NCI-H460 (cell line): ENCODE measurements around the gene SLC41A3. TPM values are rescaled to one million over a fixed set of nuclear protein-coding genes. Genes with fewer than 3 reads are reported as not detected.

Experiments
- DNase-seq: peaks from one replicate; pipeline ENCODE4 v3.0.0-alpha.2; 2016; ENCODE audit warnings: low read depth; ENCODE audit errors: extremely low read depth
- total RNA-seq: library from RNA; depleted of rRNA; stranded (reverse); fragments of >200 nt; shearing (Covaris generic); gene quantifications from 2 replicates; pipeline ENCODE4 v1.2.3, GENCODE V29; 2014

SLC41A3 gene
- total RNA-seq, 1 experiment from 2014 or later = 27.8 TPM

- DNase-seq = no peak
Measured at GRCh38 chr3:126033051-126033745, 50.7 kb downstream of the SLC41A3 start.

- no peak for DNase-seq
Measured at GRCh38 chr3:126031981-126032471, 51.9 kb downstream of the SLC41A3 start.

DNA sequence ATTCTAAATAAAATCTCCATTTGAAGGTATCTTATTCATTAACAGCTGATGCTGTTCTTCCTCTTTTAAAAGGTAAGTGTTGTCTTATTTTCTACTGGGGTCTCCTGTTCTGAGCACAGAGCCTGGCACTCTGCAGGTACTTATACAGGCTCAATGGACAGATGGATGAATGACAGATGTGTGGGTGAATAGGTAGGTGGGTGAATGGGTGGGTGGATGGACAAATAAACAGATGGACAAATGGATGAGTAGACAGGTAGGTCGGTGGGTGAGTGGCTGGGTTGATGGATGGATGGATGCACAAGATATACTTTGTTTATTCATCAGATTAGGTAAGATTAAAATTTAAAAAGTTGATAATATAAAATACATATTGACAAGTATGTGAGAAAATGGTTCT, 53.5 kb downstream of the SLC41A3 start:
- no peak for DNase-seq

DNA sequence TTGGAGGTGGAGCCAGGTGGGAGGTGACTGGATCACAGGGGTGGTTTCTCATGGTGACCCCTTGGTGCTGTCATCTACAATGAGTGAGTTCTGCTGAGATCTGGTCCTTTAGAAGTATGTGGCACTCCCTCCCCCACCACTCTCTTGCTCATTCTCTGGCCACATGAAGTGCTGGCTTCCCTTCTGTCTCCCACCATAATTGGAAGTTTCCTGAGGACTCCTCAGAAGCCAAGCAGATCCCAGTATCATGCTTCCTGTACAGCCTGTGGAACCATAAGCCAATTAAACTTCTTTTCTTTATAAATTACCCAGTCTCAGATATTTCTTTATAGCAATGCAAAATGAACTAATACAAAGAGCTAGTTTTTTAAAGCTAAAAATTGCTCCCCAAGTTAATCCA, 54.7 kb downstream of the SLC41A3 start:
- no peak for DNase-seq

GRCh38 chr3:126028096-126028495, 55.8 kb downstream of the SLC41A3 start:
- no peak for DNase-seq

DNA sequence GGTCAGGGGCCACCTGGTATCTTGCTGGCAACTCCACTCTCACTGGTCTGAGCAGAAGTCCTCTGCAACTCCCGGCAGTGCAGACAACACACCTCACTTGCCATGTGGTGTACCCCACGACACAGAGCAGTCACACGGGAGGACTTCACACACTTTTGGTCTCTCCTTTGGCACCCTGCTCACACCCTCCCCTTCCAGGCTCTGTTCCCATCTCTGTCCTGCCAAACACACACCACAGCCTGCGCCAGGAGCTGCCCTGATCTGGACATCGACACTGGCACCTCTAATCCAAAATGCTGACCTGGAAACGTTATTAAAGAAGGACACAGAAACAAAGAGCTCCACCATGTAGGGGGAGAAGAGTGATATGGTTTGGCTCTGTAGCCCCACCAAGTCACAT, 57.2 kb downstream of the SLC41A3 start:
- DNase-seq = no peak

- DNase-seq = no peak
Measured at GRCh38 chr3:126026277-126026751, 57.6 kb downstream of the SLC41A3 start.

GRCh38 chr3:126025862-126026261, 58.1 kb downstream of the SLC41A3 start:
- DNase-seq = no peak

GRCh38 chr3:126025116-126025729, 58.7 kb downstream of the SLC41A3 start:
- no peak for DNase-seq

DNA sequence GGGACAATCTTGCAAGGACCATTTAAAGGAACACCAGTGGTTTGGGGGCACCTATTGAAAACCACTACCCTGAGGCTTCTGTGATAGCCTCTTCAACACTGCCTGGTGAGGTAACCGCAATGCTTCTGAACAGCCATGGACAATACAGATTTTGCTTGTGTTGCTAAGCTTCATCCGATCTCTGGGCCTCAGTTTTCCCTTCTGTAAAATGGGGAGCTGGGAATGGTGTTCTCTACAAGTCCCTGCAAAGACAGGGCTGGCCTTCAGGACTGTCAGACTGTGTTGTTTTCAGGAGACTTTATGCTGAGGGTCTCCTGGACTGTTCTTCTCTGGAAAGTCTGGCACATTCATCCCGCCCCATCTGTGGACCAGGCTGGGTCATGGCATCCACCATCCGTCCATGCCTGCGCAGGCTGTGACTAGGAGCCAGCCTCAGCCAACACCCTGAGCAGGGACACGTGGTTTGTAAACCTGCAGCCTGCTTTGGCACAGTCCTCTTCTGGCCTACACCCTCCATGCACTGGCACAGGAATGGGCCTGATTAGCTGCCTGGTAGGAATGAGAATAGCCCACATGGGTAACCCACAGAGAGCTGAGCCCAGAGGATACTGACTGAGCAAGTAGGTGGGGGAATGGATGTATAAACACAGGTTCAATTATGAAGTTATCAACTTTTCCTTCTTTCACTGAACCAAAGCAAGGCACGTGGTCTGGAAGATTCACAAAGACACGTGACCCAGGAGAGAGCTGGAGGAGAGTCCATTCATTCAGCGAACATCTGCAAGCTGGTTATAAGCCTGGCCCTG, 59.7 kb downstream of the SLC41A3 start:
- DNase-seq = no peak

- no peak for DNase-seq
Measured at GRCh38 chr3:126023390-126023789, 60.5 kb downstream of the SLC41A3 start.

DNA sequence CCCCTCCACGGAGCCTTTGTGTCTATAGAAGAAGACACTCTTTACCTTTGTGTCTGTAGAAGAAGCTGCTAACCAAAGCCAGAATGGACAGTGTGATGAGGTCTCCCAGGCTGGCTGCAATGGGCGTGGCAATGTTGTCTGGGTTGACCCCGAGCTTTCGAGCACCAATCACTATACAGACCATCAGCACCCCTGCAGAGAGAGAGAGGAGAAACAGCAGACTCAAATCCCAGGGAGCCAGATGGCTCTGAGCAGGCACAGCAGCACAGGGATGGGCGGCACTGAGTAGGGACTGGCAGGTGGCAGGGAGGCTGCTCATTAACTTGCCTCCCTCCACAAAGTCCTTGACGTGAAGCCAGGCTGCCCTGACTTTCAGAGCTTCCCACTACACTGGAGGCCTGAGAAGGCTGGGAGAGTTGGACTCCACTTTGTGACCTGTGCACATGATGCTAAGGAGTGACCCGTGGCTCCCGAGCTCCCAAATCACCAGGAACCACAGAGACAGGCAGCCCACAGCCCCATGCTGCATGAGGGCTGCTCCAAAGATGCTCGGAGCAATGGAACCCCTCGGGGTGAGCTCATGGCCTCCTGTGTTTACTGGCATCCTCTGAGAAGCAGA, 61.1 kb downstream of the SLC41A3 start:
- DNase-seq = no peak

DNA sequence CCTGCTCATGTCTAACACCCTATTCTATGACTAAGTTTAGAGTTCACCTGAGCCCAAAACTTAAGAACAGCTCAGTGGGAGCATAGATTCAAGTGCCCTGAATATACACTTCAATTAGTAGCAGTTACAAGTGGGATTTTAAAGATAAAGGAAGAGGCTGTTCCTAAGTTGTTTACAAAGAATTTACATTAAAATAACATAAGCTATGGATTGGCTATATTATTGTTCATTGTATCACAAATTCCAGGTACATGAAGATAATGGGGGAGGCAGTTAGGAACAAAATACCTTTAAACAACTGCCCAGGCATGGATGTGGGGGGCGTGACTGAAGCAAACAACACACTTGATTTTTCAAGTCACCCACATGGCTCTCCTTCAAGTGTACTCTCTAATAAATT, 62.2 kb downstream of the SLC41A3 start:
- no peak for DNase-seq

DNA sequence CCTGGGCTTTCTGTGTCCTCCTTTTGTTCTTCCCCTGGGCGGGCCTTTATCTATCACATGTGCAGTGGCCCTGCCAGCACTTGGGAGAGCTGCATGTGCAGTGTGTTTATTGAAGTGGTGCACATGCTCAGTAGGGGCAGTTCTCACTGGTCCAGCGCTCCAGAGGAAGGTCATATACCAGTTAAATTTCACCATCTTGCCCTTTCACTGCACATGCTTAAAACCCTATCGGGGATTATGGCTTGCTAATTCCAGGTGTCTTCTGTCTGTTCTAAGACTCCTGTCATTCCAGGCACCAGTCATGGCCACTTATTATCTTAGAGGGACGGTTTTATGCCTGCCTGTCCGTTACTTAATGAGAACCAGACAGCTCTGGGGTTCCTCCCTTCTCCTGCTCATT, 62.7 kb downstream of the SLC41A3 start:
- no peak for DNase-seq

DNA sequence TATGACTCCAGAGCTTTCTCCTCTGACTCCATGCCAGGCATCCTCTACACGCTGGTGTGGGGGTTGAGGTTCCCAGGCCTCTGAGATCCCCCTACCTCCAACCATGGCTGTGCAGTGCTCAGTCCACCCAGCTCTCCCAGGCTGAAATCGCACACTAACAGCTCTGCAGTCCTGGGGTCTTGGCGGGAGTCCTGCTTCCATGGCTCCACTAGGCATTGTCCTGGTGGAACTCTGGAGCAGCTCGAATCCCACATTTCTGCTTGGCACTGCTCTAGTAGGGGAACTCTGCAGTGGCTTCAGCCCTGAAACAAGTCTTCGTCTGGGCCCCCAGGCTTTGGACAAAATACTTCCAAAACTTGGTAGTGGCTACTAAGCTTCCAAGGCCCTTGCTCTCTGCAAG, 64.2 kb downstream of the SLC41A3 start:
- no peak for DNase-seq

- DNase-seq = no peak
Measured at GRCh38 chr3:126018995-126019394, 64.9 kb downstream of the SLC41A3 start.

DNA sequence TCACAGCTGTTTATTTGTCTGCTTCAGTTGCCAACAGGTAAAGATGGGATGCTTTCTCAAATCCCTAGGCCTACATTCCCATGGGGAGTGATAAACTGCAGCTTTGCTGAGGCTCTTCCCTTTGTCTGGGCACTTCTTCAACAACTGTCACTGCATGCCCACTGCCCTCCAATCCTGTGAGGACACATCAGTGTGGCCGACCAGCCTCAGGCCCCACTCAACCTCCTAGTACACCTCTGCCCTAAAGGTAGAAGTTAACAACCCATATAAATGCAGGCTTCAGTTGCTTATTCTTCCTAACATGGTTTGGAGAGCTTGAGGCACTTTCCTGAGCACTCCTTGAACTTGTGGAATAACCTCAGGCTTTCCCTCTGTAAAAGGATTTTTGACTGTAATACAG, 65.4 kb downstream of the SLC41A3 start:
- DNase-seq = no peak

DNA sequence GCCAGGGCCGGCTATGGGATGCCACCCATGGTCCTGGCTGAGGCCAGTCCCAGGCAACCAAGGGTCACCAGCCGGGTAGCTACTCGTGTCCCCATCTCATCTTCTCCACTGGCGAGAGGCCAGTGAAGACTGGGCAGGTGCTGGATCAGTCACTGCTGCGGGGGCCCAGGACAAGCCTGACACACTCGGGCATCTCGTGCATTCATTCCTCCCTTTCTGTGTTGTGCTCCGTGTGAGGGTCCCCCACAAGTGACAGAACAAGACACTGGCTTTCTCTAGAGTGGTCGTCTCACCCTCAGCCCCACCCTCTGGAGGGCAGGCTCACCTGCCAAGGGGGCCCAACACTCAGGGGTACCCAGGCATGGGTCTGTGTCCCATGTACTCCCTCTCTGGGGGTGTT, 66.6 kb downstream of the SLC41A3 start:
- no peak for DNase-seq

DNA sequence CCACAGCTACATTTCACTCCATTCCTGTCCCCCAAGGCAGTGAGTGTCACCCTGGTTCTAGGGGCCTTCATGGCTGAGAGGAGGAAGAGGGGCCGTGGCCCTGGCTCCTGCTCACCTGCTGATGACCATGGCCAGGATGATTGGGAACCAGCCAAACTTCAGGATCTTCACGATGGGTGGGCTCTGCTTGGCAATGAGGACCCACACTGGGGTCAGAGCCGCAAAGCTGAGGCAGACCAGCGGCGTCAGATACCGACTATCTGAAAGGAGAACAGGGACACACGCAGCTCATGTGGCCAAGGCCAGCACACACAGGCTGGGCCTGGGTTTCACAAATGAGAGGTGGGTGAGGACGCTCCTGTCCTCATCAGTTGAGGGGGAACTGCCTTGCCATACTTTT, 67.3 kb downstream of the SLC41A3 start:
- no peak for DNase-seq

- DNase-seq = no peak
Measured at GRCh38 chr3:126015075-126015474, 68.8 kb downstream of the SLC41A3 start.

- no peak for DNase-seq
Measured at GRCh38 chr3:126014252-126014651, 69.7 kb downstream of the SLC41A3 start.
